Limb (tissue), 2 donors: Measurements from ENCODE around the gene TUBGCP6.
"Not testable (repeated sequence)": the region's sequence is repeated elsewhere in the genome, so short reads cannot be mapped to it uniquely, and the experiment has no call there.

Source experiments
- DNase-seq, 2 donors: peaks; one replicate each; pipeline ENCODE4 v3.0.0-alpha.2; 2016; ENCODE audit errors: extremely low spot score in 2 of 2

The TUBGCP6 gene

DNA sequence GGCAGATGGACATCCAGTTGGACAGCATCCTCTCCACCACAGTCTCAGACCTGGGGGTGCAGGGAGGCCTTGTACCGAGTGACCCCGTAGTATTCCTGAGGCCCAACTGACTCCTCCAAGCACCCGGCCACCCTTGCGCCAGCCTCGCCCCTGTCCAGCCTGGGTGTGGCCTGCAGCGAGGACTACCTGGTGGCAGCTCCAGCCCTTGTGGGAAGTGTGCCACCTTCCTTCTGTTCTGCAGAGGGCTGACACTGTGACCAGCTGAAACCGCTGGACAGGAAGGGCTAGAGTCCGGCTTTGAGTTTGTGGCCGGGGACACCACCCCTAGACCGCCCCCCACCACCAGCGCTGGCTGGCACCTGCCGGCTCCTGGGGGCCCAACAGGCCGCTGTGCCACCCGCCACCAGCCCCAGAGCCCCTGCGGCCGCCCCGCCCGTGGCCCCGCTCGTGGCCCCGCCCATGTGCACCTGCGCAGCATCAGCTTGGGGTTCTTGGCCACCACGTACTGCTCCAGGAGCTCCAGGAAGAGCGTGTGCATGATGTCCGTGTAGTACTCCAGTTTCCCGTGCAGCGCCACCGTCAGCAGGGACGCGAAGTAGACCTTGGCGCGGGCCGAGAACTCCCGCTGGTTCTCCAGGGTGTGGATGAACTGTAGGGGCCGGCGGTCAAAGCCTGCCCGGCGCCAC lies 35.3 kb upstream of the TUBGCP6 start:
- no peak for DNase-seq

DNA sequence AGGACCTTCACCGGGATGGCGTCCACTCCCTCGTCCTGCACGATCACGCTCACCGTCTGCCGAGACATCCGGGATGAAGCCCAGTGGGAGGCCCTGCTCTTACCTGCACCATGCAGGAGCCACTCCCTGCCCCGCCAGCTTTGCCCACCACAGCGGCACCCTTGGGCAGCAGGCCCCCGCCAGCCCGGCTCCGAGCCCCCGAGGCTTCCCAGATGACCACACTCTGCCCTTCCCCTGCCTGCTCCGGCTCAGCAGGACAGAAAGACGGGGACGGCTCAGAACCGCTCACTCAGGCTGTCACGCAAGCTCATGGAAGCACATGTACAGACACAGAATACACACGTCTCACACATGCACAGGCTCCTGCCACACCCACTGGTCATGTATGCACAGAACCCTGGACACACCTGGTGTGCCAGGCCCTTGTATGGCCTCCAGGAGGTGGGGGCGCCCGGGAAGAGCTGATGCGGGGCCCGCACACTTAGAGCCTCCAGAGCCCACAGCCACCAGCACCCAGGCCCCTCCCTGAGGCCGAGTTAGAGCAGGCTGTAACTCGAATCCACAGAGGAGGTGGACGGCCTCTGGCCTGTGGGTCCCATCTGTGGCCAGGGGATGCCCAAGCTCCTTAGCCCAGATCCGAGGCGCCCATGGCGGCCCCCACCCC lies 34.3 kb upstream of the TUBGCP6 start:
- no peak for DNase-seq

DNA sequence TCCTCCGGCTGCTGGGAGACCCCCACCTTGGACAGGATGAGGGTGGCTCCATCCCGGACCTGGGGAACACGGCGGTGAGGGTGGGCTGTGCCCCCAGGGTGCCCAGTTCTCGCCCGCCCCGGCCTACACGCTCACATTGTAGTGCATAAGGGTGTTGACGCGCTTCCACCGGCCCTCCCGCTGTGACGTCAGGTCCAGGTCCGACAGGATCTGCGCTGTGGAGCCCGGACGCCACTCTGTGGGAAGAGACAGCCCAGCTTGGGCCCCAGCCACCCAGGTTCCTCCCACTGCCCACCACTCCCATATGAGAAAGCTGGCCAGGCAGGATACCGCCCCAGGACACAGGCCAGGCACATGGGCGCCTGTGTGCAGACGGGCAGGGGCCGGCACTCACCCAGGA lies 33.6 kb upstream of the TUBGCP6 start:
- no peak for DNase-seq

DNA sequence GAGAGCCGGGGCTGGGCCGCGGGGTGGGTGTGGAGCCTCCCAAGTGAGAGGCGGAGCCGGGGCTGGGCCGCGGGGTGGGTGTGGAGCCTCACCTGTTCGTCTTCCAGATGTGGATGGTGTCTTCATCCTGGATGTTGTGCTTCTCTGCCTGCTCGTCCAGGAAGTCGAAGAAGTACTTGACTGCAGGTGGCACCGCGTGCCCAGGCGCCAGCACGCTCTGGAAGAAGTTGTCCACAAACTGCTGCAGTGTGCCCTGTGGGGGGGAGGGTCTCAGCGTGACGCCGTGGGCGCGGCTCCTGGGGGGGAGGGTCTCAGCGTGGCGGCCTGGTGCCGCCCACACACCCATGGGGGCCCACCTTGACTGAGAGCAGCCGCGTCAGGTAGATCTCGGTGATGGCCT lies 32.9 kb upstream of the TUBGCP6 start:
- DNase-seq = no peak

DNA sequence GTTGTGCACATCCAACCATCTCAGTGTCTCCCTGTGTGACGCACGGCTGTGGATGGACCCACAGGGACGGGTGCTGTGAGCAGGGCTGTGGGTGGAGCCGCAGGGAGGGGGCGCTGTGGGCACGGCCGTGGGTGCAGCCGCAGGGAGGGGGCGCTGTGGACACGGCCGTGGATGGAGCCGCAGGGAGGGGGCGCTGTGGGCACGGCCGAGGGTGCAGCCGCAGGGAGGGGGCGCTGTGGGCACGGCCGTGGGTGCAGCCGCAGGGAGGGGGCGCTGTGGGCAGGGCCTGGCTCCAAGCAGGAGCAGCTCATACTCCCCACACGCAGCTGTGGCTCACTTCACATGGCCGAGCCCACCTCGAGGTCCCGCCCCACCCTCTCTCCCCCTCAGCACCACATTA lies 31.3 kb upstream of the TUBGCP6 start:
- peak in 1 of 2 donors; percentile 74 for DNase-seq

DNA sequence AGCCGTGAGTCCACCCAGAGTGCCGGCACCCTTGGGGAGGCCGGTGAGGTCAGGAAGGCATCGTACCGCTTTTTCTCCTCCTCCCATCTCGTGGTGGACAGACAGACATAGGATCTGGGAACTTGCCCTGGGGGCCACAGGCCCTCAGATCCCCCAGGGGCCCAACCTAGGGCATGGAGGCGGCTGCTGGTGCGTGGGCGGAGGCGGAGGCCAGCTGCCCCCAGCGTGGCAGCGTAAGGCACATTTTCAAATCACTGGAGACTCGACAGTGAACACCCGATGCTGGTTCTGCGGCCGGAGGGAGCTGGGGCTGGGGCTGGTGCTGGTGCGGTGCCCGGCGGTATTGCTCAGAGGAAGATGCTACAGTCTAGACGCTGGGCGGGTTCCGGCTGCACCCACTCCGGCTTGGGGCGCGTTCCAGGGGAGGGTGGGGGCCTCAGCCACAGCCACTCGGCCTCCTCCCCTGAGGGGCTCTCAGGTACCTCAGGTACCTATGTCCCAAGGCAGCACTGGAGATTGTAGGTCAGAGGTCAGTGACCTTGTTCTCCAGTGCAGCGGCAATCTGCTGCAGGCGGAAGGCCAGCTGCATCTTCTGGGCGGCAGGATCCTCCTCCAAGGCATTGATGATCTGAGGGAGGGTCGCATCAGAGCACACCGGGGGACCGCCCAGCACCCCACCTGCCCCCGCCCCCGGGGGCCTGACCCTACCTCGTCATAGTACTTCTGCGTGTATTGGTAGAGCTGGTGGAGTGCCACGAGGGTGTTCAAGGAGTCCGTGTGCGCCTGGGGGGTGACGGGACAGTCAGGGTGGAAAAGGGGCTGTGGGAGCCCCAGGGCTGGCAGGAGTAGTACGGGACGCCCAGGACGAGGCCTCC lies 30.6 kb upstream of the TUBGCP6 start:
- DNase-seq = no peak

DNA sequence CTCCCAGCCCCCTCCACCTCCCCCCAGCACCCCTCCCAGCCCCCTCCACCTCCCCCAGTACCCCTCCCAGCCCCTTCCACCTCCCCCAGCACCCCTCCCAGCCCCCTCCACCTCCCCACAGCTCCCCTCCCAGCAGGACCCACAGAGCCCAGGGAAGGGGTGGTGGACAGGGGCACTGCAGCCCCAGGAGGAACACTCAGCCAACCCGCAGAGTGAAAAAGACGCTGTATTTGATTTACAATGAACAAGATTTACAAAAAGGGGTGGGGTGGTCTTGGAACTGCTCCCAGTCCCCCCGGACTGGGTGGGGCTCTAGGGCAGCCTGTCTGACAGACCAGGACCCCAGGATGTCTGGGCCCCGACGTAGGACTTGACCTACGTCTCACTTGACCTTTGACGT lies 29.9 kb upstream of the TUBGCP6 start:
- DNase-seq = no peak

DNA sequence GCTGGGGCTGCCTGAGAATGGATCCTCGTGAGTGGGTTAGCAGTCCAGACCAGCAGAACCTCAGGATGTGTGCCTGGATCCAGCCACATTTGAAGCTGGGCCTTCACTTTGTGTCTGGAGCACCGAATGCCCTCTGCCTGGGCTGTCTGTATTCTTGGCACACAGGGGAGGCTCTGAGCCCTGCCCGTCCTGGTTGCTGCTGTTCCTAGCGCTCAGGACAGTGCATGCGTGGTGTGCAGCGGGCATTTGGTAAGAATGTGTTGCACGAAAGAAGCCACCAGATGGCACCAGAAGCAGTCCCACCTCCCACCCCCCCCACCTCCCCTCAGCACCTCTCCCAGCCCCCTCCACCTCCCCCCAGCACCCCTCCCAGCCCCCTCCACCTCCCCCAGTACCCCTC lies 29.5 kb upstream of the TUBGCP6 start:
- peak in 1 of 2 donors; percentile 69 for DNase-seq

DNA sequence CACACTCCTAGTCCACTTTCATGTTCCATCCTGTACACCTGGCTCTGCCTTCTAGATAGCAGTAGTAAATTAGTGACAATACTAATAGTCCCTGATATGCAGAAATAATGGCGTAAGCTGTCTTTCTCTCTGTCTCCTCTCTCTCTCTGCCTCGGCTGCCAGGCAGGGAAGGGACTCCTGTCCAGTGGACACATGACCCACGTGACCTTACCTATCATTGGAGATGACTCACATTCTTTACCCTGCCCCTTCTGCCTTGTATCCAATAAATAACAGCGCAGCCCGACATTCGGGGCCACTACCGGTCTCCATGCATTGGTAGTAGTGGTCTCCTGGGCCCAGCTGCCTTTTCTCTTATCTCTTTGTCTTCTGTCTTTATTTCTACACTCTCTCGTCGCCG lies 29.0 kb upstream of the TUBGCP6 start:
- DNase-seq = not testable (repeated sequence)

DNA sequence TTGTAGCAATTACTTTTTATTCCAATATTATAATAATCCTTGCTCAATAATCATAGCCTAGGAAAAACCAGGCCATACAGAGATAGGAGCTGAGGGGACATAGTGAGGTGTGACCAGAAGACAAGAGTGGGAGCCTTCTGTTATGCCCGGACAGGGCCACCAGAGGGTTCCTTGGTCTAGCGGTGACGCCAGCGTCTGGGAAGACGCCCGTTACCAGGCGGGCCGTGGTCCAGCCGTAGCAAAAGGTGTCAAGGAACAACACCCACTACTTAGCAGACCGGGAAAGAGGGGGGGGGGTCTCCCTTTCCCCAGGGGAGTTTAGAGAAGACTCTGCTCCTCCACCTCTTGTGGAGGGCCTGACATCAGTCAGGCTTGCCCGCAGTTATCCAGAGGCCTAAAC lies 28.5 kb upstream of the TUBGCP6 start:
- not testable (repeated sequence) for DNase-seq

DNA sequence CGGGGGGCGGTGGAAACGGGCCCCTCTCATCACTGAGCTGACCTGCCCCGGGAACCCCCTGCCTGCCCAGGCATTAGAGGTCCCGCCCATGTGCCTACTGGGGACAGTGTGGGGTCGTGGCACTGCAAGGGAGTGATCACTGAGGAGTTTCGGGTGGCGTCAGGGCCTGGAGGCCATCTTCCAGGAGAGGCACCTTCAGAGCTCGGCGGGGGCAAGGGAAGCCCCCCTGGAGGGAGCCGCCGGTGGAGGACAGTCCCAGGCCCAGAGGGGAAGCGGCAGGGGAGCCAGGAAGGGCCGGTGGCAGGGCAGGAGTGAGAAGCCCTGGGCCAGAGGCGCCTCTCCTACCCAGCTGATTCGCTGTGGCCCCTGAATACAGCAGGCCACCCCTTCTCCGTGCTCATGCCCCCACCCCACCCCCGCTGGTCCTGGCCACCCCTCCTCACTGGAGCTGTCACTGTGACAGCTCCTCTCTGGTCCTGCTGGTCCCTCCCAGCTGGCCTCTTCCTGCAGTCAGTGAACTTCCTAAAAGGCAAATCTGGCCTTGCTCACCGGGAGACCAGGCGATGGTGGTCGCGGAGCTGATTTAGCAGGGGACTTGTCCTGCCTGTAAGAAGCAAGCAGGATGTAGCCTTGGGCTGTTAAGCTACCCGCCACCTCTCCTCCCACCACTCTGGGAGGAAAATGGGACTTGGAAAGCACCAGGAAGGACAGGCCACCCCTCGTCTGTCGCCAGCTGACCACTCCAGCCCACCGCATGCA lies 27.4 kb upstream of the TUBGCP6 start:
- no peak for DNase-seq

DNA sequence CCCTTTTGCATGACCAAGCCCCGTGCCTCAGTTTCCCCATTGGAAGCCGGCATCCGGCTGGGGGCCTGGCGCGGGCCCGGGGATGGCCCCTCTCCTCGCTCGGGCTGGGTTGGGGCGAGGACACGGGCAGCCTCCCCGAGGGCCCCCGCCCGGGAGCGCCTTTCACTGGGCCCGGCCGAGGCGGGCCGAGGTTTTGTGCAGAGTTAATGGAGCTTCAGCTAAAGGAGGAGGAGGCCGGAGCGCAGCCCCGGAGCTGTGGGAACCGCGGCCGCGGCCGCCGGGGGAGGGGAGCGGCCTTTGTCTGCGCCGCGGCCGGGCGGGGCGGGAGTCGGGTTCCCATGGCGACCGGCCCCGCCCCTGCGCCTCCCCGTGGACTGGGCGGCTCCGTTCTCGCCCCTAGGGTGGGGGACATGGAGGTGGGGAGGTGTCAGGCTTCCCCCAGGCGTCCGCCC lies 26.7 kb upstream of the TUBGCP6 start:
- DNase-seq = peak in 1 of 2 donors; percentile 83

DNA sequence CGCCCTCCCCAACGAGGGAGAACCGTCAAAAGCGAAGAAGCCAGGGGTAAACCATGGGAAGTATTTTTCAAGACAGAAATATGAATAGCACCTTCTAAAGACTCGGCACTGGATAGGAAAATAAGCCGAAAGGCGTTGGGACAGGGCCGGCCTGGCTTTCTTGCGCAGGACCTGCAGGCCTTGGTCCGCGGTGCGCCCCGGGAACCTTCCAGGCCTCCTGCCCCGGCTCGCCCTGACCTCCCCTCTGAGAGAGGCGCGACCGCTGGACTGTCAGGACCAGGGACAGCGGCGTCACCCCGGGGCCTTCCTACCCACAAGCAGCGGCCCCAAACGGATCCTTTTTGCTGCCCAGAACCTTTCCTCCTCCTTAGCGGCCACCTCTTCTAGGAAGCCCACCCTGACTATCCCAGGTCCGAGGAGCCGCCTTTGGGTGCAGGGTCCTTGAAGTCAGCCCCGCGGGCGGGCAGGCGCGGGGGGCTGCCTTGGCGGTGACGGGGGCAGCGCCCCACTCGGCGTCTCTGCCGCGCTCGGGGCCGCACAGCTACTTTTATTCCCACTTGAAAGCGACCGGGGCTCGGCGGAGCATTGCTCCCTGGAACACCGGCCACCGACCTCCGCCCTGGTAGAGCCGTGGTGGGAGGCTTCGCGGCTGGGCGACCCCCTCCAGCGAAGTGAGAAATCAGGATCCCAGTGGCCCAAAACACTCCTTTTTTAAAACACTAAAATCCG lies 26.0 kb upstream of the TUBGCP6 start:
- peak in 1 of 2 donors; percentile 80 for DNase-seq

DNA sequence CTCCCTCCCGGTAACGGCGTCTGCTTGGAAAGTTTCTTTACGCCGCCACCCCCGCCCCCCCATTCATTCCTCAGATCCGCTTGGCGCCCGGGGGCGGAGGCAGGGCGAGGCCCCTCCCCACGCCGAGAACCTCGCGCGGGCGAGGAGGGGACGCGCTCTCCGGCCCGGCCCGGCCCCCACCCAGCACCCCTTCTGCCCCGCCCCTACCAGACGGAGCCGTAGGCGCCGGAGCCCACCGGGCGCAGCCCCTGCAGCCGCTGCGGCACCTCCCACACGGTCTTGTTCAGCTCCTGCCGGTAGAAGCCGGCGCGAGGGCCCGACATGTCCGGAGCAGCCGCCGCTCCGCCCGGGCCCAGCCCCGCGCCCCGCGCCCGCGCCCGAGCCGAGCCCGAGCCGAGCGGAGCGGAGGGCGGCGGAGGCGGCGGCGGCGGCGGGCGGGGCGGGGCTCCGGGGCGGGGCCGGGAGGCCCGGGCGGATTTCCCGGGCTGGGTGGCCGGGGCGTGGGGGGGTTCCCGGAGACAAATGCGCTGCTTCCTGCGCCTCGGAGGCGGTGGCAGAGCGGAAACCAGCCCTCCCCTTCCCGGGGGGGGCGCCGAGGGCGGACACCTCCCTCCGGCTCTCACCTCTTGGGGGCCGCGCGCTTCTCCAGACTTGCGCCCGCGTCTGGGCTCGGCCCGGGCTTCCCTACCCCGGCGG lies 25.3 kb upstream of the TUBGCP6 start, which contains the start of gene MAPK11:
Gene MAPK11, minus strand, starts transcription at position 411 of the 696 bp plus-strand sequence. Its CDS starts 88 bp downstream, at position 323.
- peak in 1 of 2 donors; percentile 75 for DNase-seq

DNA sequence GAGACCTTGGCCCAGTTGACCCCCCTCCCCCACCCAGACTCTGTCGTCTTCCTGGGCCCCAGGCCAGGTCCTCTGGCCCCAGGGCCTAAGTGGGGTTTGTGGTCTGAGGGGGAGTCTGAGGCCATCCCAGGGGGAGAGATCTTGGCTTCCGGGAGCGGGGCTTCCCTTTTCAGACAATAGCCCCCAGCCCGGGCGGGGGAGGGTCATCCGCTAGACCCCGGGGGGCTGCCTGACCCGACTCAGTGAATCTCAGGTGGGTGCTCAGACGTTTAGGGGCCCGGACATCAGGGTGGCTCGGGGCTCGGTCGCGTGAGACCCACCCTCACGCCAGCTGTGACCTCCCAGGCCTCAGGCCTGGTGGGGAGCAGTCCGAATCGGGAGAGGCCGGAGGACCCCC lies 24.7 kb upstream of the TUBGCP6 start:
- DNase-seq = no peak

DNA sequence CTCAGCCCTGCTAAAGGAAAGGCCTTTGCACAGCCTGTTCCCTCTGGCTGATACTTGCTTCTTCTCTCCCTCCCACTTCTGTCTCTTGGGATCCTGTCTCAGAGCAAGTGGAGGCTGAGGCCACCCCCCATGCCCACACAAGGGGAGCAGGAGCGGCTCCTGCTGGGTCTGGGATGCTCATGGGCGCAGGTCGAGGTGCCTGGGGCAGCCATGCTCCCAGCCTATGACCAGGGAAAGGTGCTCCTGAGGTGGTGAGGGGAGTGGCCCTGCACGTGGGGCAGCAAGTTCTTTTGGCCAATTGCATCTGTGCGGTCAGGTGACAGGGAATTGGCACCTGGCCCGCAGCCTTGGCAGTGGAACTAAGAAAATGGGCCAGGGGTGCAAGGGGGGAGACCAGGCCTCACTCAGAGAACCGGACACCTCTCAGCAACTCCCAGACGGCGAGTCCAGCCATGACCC lies 23.9 kb upstream of the TUBGCP6 start:
- DNase-seq = peak in 1 of 2 donors; percentile 73

DNA sequence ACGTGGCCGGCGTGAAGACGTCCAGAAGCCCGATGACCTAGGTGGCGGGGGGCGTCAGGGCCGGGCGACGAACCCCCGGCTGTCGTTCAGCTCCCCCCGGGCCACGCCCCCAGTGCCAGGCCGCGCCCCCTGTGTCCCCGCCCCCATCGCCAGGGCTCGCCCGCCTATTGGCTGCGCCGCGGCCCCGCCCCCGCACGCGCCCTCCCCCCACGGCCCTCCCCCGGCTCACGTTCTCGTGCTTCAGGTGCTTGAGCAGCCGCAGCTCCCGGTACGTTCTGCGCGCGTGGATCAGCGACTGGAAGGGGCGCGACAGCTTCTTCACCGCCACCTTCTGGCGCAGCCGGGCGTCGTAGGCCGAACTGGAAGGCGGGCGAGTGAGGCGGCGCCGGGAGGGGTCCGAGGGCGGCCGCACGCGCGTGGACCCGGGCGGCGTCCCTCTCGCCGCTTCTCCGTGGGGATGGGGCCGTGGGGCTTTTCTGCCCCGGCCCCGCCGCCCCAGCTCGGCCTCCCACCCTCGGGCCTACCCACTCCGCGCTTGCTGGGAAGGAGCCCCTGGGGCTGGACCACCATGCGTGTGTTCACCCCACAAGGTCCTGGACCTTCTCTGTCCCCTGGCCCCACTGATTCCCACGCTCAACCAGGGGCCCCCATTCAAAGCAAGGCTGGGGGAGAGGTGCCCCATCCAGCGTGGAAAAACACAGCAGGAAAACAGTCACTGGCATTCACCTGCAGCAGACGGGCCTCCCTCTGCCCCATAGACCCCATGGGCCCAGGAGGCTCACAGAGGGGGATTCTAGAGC lies 23.0 kb upstream of the TUBGCP6 start:
- peak in 1 of 2 donors; percentile 89 for DNase-seq

DNA sequence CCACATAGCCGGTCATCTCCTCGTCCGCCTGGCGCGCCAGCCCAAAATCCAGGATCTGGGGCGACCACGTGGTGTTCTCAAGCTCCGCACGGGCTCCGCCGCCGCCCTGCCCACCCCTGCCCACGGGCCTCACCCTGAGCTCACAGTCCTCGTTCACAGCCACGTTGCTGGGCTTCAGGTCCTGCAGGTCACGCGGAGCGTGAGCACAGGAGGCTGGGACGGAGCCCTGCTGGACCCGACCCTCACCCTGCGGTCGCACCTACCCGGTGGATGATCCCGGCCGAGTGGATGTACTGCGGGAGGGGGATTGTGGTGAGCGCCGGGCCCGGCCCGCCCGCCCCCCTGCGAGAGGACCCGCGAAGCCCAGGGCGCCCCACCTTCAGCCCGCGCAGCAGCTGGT lies 22.2 kb upstream of the TUBGCP6 start:
- no peak for DNase-seq
